HepG2 (cell line): Measurements from ENCODE around the gene GCH1. TPM values are rescaled to one million over a fixed set of nuclear protein-coding genes. Genes with fewer than 3 reads are reported as not detected.

Source experiments
- ATF1 ChIP-seq: IDR thresholded peaks from 2 replicates; pipeline ENCODE4 v1.6.1; 2016; ENCODE audit warnings: mild to moderate bottlenecking, control low read depth
- CCDC6 ChIP-seq: sonication (generic); formaldehyde crosslinking; IDR thresholded peaks from 2 replicates; pipeline ENCODE4 v1.8.1; 2022; ENCODE audit warnings: mild to moderate bottlenecking, missing genetic modification reagents, moderate library complexity
- CENPX ChIP-seq: sonication (generic); formaldehyde crosslinking; IDR thresholded peaks from 2 replicates; pipeline ENCODE4 v1.9.0; 2021; ENCODE audit warnings: mild to moderate bottlenecking, missing genetic modification reagents, moderate library complexity
- GTF2F1 ChIP-seq: fragments of 150-350 bp; IDR thresholded peaks from 2 replicates; pipeline ENCODE4 v1.6.1; 2014; ENCODE audit warnings: low read length
- MTF2 ChIP-seq: sonication (generic); formaldehyde crosslinking; IDR thresholded peaks from 2 replicates; pipeline ENCODE4 v1.5.0; 2020; ENCODE audit warnings: missing genetic modification reagents, borderline replicate concordance
- NCOA2 ChIP-seq: sonication (generic); formaldehyde crosslinking; IDR thresholded peaks from 2 replicates; pipeline ENCODE4 v1.8.0; 2022; ENCODE audit warnings: inconsistent platforms
- SMAD9 ChIP-seq: sonication (generic); formaldehyde crosslinking; IDR thresholded peaks from 2 replicates; pipeline ENCODE4 v1.5.1; 2020; ENCODE audit warnings: mild to moderate bottlenecking, missing genetic modification reagents
- SUZ12 ChIP-seq: fragments of 150-350 bp; IDR thresholded peaks from 2 replicates; pipeline ENCODE4 v1.6.1; 2014; ENCODE audit warnings: low read depth, low read length
- U2AF1 ChIP-seq: fragments of 200-400 bp; formaldehyde crosslinking; optimal IDR thresholded peaks from 2 replicates; pipeline ENCODE3; 2017; ENCODE audit warnings: mild to moderate bottlenecking, low read depth, low read length
- ZNF207 ChIP-seq: fragments of 450-650 bp; IDR thresholded peaks from 2 replicates; pipeline ENCODE4 v1.6.1; 2016; ENCODE audit warnings: antibody characterized with exemption, borderline replicate concordance
- ZNF235 ChIP-seq: sonication (generic); formaldehyde crosslinking; IDR thresholded peaks from 2 replicates; pipeline ENCODE4 v1.8.1; 2023; ENCODE audit warnings: mild to moderate bottlenecking, missing genetic modification reagents, borderline replicate concordance
- ZNF30 ChIP-seq: sonication (generic); formaldehyde crosslinking; IDR thresholded peaks from 2 replicates; pipeline ENCODE4 v1.5.0; 2020; ENCODE audit warnings: mild to moderate bottlenecking, missing genetic modification reagents
- ZNF329 ChIP-seq: sonication (generic); formaldehyde crosslinking; IDR thresholded peaks from 2 replicates; pipeline ENCODE4 v1.9.0; 2021; ENCODE audit warnings: low read depth, mild to moderate bottlenecking, missing genetic modification reagents
- ZNF335 ChIP-seq: sonication (generic); formaldehyde crosslinking; IDR thresholded peaks from 2 replicates; pipeline ENCODE4 v1.4.0; 2020; ENCODE audit warnings: missing genetic modification reagents
- ZNF670 ChIP-seq: sonication (generic); formaldehyde crosslinking; IDR thresholded peaks from 2 replicates; pipeline ENCODE4 v1.8.0; 2022; ENCODE audit warnings: mild to moderate bottlenecking, missing genetic modification reagents, borderline replicate concordance
- ZNF883 ChIP-seq: sonication (generic); formaldehyde crosslinking; IDR thresholded peaks from 2 replicates; pipeline ENCODE4 v1.5.1; 2020; ENCODE audit warnings: mild to moderate bottlenecking, missing genetic modification reagents; ENCODE audit errors: not compliant biosample characterization
- polyA plus RNA-seq, 8 experiments: library from polyadenylated mRNA; depleted of rRNA in 3 of 8; stranded (reverse) in 7 of 8; unstranded in 1 of 8; fragments of >200 nt; fragmentation: Illumina TruSeq in 4 of 8; extraction: Trizol in 4 of 8; gene quantifications; 2 replicates each; pipeline versions ENCODE4 v1.2.1 to v1.2.3, GENCODE V29; 2011 to 2016; ENCODE audit warnings: low read depth in 4 of 8, missing spikeins in 1 of 8, mixed read lengths in 1 of 8; ENCODE audit not compliant: insufficient read depth in 1 of 8
- total RNA-seq, 5 experiments: library from RNA; depleted of rRNA; stranded (reverse); fragments of >200 nt; fragmentation: Illumina TruSeq; extraction: Trizol; gene quantifications; 2 replicates each; pipeline ENCODE4 v1.2.3, GENCODE V29; 2016; ENCODE audit warnings: low read depth in 1 of 5
- TF ChIP-seq, protein P1 (sequence below): sonication (generic); formaldehyde crosslinking; IDR thresholded peaks from 2 replicates; pipeline ENCODE4 v1.4.0; 2020; ENCODE audit warnings: missing genetic modification reagents, mild to moderate bottlenecking, borderline replicate concordance
- TF ChIP-seq, protein P2 (sequence below): sonication (generic); formaldehyde crosslinking; IDR thresholded peaks from 2 replicates; pipeline ENCODE4 v1.5.0; 2020; ENCODE audit warnings: mild to moderate bottlenecking, low read depth, missing genetic modification reagents, borderline replicate concordance
- TF ChIP-seq, protein P3 (sequence below): sonication (generic); formaldehyde crosslinking; IDR thresholded peaks from 2 replicates; pipeline ENCODE4 v1.8.0; 2022; ENCODE audit warnings: low read depth, missing genetic modification reagents
- TF ChIP-seq, protein P4 (sequence below): sonication (generic); formaldehyde crosslinking; IDR thresholded peaks from 2 replicates; pipeline ENCODE4 v1.5.0; 2020; ENCODE audit warnings: missing genetic modification reagents
- TF ChIP-seq, protein P5 (sequence below): sonication (generic); formaldehyde crosslinking; IDR thresholded peaks from 2 replicates; pipeline ENCODE4 v1.4.0; 2020; ENCODE audit warnings: low read depth, missing genetic modification reagents

The GCH1 gene
- total and polyA plus RNA-seq, 2 of the 13 experiments (the other 11 are each of a cell fraction or from before 2014, with no cell fraction given): 15.0 to 25.2 TPM

DNA sequence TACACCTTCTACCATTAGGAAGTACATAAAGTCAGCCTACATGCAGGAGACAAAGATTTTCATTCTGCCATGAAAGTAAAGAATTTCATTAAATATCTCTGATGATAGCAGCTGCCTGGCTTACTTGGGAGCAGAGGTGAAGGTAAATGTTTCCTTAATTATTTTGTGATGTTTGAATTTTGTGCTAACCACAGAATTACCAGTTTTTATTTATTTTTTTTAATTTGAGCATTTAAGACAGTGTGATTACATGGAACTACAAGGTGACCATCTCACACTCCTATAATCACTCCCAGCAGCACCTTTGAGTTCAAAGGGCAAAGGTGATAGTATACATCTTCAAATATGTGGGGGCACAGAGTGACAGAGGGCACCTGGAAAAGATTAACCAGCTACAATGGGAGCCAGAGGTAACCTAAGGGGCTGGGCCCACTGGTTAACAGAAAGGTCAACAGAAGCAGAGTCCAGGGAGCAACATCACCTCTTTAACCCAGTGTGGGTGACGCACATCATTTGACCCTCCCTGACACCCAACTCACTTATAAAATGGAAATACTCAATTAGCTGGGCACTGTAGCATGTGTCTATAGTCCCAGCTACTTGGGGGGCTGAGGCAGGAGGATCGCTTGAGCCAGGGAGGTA is 65.0 kb downstream of the GCH1 start (continued):
- TF ChIP-seq, protein P1, sequence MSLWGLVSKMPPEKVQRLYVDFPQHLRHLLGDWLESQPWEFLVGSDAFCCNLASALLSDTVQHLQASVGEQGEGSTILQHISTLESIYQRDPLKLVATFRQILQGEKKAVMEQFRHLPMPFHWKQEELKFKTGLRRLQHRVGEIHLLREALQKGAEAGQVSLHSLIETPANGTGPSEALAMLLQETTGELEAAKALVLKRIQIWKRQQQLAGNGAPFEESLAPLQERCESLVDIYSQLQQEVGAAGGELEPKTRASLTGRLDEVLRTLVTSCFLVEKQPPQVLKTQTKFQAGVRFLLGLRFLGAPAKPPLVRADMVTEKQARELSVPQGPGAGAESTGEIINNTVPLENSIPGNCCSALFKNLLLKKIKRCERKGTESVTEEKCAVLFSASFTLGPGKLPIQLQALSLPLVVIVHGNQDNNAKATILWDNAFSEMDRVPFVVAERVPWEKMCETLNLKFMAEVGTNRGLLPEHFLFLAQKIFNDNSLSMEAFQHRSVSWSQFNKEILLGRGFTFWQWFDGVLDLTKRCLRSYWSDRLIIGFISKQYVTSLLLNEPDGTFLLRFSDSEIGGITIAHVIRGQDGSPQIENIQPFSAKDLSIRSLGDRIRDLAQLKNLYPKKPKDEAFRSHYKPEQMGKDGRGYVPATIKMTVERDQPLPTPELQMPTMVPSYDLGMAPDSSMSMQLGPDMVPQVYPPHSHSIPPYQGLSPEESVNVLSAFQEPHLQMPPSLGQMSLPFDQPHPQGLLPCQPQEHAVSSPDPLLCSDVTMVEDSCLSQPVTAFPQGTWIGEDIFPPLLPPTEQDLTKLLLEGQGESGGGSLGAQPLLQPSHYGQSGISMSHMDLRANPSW (CRISPR knock-in tag): 0 out of 2 replicates have a peak, but pooled peaks have one; percentile 36
- no peak for TF ChIP-seq ZNF235 (CRISPR knock-in tag)
- TF ChIP-seq, protein P2, sequence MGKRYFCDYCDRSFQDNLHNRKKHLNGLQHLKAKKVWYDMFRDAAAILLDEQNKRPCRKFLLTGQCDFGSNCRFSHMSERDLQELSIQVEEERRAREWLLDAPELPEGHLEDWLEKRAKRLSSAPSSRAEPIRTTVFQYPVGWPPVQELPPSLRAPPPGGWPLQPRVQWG (CRISPR knock-in tag): no peak
- TF ChIP-seq, protein P3, sequence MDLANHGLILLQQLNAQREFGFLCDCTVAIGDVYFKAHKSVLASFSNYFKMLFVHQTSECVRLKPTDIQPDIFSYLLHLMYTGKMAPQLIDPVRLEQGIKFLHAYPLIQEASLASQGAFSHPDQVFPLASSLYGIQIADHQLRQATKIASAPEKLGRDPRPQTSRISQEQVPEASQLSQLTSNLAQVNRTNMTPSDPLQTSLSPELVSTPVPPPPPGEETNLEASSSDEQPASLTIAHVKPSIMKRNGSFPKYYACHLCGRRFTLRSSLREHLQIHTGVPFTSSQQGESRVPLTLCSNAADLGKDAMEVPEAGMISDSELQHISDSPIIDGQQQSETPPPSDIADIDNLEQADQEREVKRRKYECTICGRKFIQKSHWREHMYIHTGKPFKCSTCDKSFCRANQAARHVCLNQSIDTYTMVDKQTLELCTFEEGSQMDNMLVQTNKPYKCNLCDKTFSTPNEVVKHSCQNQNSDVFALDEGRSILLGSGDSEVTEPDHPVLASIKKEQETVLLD (CRISPR knock-in tag): no peak
- no peak for TF ChIP-seq ZNF883 (CRISPR knock-in tag)
- TF ChIP-seq ZNF207: no peak
- no peak for TF ChIP-seq MTF2 (CRISPR knock-in tag)
- no peak for TF ChIP-seq GTF2F1
- TF ChIP-seq, protein P4, sequence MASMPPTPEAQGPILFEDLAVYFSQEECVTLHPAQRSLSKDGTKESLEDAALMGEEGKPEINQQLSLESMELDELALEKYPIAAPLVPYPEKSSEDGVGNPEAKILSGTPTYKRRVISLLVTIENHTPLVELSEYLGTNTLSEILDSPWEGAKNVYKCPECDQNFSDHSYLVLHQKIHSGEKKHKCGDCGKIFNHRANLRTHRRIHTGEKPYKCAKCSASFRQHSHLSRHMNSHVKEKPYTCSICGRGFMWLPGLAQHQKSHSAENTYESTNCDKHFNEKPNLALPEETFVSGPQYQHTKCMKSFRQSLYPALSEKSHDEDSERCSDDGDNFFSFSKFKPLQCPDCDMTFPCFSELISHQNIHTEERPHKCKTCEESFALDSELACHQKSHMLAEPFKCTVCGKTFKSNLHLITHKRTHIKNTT (CRISPR knock-in tag): no peak
- TF ChIP-seq CCDC6 (CRISPR knock-in tag): no peak
- no peak for TF ChIP-seq SUZ12
- TF ChIP-seq U2AF1: no peak
- TF ChIP-seq, protein P5, sequence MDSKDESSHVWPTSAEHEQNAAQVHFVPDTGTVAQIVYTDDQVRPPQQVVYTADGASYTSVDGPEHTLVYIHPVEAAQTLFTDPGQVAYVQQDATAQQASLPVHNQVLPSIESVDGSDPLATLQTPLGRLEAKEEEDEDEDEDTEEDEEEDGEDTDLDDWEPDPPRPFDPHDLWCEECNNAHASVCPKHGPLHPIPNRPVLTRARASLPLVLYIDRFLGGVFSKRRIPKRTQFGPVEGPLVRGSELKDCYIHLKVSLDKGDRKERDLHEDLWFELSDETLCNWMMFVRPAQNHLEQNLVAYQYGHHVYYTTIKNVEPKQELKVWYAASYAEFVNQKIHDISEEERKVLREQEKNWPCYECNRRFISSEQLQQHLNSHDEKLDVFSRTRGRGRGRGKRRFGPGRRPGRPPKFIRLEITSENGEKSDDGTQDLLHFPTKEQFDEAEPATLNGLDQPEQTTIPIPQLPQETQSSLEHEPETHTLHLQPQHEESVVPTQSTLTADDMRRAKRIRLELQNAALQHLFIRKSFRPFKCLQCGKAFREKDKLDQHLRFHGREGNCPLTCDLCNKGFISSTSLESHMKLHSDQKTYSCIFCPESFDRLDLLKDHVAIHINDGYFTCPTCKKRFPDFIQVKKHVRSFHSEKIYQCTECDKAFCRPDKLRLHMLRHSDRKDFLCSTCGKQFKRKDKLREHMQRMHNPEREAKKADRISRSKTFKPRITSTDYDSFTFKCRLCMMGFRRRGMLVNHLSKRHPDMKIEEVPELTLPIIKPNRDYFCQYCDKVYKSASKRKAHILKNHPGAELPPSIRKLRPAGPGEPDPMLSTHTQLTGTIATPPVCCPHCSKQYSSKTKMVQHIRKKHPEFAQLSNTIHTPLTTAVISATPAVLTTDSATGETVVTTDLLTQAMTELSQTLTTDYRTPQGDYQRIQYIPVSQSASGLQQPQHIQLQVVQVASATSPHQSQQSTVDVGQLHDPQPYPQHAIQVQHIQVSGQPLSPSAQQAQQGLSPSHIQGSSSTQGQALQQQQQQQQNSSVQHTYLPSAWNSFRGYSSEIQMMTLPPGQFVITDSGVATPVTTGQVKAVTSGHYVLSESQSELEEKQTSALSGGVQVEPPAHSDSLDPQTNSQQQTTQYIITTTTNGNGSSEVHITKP (CRISPR knock-in tag): no peak
- no peak for TF ChIP-seq ZNF30 (CRISPR knock-in tag)
- TF ChIP-seq ZNF335 (CRISPR knock-in tag): no peak
- TF ChIP-seq ZNF329 (CRISPR knock-in tag): no peak
- 0 out of 2 replicates have a peak, but pooled peaks have one; percentile 56 for TF ChIP-seq ZNF670 (CRISPR knock-in tag)
- TF ChIP-seq CENPX (CRISPR knock-in tag): no peak
- TF ChIP-seq SMAD9 (CRISPR knock-in tag): no peak
- peak; percentile 83 for TF ChIP-seq NCOA2
- peak; percentile 48 for TF ChIP-seq ATF1 (CRISPR knock-in tag)
